ENCODE data around the gene OLAH.
"Not testable (repeated sequence)": the region's sequence is repeated elsewhere in the genome, so short reads cannot be mapped to it uniquely, and the experiment has no call there.

OLAH gene

GRCh38 chr10:15043674-15044073, at the start of gene OLAH:
OLAH (plus strand) TSS chr10:15043943; CDS start chr10:15047289, 3,346 bp downstream.
- DNase-seq, result no peak

DNA sequence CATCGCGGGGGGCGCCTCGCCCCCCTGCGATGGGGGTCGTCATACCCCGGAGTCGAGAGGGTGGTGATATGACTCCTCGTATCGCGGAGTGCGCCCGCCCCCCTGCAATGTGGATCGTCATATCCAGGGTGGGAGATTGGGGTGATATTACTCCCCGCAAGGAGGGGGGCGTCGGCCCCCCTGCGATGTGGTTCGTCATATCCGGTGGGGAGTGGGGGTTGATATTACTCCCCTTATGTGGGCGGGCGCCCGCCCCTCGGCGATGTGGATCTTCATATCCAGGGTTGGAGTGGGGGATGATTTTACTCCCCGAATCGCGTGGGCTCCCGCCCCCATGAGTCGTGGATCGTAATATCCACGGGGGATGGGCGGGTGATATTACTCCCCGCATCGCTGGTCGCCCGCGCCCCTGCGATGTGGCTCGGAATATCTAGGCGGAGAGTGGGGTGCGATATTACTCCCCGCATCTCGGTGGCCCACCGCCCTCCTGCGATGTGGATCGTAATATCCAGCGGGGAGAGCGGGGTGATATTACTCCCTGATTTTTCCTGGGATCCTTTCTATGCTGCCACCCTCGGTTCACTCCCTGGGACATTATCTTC, 47.7 kb upstream of the OLAH start:
- no peak for DNase-seq

GRCh38 chr10:15013530-15013929, 30.2 kb upstream of the OLAH start:
- not testable (repeated sequence) for DNase-seq

- no peak for DNase-seq
Measured at GRCh38 chr10:15015451-15015850, 28.3 kb upstream of the OLAH start.

DNA sequence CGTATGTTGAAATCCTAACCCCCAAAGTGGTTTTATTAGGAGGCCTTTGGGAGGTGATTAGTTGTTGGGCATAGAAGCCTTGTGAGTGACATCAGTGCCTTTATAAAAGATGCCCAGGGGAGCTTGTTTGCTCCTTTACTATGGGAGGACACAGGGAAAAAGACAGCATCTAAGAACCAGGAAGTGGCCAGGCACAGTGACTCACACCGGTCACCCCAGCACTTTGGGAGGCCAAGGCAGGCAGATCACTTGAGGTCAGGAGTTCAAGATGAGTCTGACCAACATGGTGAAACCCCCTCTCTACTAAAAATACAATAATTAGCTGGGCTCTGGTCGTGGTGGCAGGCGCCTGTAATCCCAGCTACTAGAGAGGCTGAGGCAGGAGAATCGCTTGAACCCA, 22.8 kb upstream of the OLAH start:
- not testable (repeated sequence) for DNase-seq

- DNase-seq, result not testable (repeated sequence)
Measured at GRCh38 chr10:15023079-15023478, 20.7 kb upstream of the OLAH start.

GRCh38 chr10:15024017-15025004, 19.4 kb upstream of the OLAH start:
- DNase-seq, result not testable (repeated sequence)

- not testable (repeated sequence) for DNase-seq
Measured at GRCh38 chr10:15025040-15025439, 18.7 kb upstream of the OLAH start.

- no peak for DNase-seq
Measured at GRCh38 chr10:15027741-15028140, 16.0 kb upstream of the OLAH start.

DNA sequence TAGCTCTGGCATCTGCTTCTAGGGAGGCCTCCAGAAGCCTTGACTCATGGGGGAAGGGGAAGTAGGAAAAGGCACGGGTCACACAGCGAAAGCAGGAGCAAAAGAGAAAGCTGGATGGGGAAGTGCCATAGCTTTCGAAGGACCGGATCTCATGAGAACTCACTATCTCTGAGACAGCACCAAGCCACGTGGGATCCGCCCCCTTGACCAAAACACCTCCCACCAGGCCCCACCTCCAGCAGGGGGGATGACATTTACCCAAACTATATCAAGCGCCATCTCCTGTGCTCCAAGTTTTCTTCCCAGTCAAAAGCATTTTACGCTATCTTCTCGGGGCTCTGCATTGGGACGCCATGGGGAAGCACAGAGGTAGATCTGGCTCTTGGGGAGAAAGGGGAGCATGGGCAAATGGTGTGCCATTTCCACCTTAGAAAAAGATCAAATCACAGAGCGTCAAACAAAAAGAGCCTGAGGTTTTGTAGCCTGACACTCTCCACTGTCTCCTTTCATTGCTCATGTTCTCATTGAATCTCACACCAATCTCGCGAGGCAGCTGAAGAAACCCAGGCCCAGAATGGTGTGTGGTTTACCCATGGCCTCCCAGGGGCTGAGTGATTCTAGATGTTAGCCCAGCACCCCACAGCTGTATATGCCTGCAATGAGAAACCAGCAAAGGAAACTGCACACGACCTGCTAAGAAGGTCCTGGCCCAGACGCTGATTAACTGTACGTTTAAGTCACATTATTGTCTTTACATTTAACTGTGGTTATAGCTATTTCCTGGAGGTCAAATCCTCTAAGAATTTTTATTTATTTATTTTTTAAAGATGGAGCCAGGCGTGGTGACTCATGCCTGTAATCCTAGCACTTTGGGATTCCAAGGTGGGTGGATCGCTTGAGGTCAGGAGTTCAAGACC, 8.1 kb upstream of the OLAH start:
- DNase-seq, result no peak

DNA sequence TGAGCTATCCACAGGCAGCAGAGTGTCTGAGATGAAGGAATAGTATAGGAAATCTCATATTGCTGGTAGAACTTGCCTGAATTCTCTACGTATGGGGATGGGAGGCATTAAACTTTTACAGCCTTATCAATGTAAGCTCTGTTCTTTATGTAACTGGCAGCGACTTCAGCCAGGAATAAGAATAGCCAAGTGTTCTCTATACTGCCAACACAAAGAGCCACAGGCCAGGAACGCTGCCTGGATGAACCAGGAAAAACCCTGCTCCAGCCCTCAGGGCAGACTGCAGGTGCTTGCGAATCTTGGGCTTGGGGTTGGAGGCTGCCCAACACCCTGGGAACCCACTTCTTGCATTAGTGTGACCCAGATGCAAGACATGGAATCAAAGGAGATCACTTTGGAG, 6.1 kb upstream of the OLAH start:
- no peak for DNase-seq

DNA sequence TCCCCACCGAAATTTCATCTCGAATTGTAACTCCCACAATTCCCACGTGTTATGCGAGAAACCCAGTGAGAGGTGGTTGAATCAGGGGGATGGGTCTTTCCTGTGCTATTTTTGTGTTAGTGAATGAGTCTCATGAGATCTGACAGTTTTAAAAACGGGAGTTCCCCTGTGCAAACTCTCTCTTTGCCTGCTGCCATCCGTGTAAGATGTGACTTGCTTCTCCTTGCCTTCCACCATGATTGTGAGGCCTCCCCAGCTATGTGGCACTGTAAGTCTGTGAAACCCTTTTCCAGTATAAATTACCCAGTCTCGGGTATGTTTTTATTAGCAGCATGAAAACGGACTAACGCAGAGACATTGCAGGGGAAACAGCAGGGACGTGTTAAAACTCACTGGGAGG, 5.3 kb upstream of the OLAH start:
- DNase-seq, result no peak

- DNase-seq, result no peak
Measured at GRCh38 chr10:15045380-15045779, 1.6 kb downstream of the OLAH start.

DNA sequence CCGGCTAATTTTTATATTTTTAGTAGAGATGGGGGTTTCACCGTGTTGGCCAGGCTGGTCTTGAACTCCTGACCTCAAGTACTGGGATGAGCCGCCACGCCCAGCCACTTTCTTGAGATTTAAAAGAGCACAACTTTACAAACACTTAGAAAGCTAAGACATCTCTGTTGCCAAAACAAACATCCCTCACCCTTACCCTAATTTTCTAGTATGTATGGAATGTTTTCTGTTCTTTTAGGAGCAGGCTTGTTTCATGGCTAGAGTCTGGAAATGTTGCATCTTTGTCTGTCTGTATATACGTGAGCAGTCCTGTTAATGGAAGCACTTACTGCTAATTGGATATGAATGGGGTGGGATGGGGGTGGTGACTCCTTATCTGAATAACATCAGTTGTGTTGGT, 2.9 kb downstream of the OLAH start:
- DNase-seq, result no peak

GRCh38 chr10:15049533-15049932, 5.8 kb downstream of the OLAH start:
- no peak for DNase-seq

- no peak for DNase-seq
Measured at GRCh38 chr10:15052121-15052520, 8.4 kb downstream of the OLAH start.

DNA sequence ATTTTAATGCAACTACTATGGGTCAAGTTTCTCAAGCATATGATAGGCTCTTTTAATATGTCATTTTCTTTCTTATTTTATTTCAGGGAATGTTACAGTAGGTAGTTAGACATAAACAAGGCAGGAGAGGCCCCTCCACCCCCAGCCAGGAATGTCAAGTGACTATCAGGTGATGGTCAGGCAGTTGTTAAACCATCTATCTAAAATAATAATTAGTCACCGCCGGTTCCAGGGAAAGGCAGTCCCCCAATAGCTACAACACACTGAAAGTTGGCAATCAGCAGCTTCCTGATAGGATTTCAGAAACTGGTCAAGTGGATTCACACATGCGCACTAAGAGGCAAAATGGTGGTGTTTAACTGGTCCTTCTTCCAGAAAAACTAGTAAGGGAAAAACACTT, 9.3 kb downstream of the OLAH start:
- DNase-seq, result no peak

DNA sequence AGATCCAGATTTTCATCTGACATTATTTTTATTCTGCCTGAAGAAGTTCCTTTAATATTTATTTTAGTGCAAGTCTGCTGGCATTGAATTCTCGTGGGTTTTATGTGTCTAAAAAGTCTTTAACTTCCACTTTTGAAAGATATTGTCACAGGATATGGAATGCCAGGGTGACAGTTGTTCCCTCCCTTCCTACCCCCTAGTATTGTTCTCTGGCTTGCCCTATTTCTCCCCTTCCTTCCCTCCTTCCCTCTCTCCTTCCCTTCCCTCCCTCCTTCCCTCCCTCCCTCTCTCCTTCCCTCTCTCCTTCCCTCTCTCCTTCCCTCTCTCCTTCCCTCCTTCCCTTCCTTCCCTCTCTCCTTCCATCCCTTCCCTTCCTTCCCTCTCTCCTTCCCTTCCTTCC, 14.9 kb downstream of the OLAH start:
- no peak for DNase-seq

GRCh38 chr10:15059914-15060313, 16.2 kb downstream of the OLAH start:
- no peak for DNase-seq

- DNase-seq, result no peak
Measured at GRCh38 chr10:15060638-15061037, 16.9 kb downstream of the OLAH start.

DNA sequence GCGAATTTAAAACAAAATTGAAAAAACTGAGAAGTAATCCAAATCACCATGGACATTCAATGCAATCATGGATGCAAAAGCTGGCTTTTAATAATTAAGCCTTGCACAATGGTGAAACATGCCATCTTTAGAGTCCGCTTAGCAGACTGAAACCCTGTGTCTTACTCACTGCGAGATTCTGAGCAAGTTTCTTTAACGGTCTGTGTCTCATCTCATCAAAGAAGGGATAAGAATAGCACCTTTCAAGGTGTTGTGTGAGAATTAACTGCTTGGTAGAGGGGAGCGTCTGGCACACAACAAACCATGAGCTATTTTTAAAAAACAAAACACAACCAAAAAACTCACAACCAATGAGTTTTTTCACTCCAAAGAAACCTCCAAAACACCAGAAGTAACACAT, 23.4 kb downstream of the OLAH start:
- DNase-seq, result no peak

DNA sequence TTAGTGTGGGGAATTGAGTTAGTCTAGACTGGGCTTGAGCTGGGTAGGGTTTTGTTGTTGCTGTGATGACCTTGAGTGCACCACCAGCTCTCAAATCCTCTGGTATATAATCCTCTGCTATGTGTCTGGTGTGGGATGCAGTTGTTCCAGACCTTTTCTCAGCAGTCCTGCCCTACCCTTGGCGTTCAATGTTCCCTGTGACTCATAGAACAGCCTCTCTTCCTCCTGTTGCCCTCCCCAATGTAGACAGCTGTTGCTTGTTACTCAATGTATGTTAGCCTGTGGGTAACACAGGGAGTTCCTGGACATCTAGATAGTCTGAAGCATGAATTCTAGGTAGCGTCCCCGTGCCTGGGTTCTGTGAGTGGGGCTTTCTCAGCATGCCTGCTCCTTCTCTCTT, 25.1 kb downstream of the OLAH start:
- DNase-seq, result no peak

- no peak for DNase-seq
Measured at GRCh38 chr10:15069230-15069629, 25.5 kb downstream of the OLAH start.
